Progenitor cell of endocrine pancreas (in vitro differentiated cells): ENCODE results near the gene COBL. TPM values are rescaled to one million over a fixed set of nuclear protein-coding genes. Genes with fewer than 3 reads are reported as not detected.

Experiments used
- DNase-seq: peaks from one replicate; pipeline ENCODE4 v3.0.0; 2021; ENCODE audit warnings: low spot score; ENCODE audit not compliant: unreplicated experiment
- H3K27ac Mint-ChIP-seq: 2 replicates; pipeline ENCODE4 v1.8.0; 2021; ENCODE audit warnings: mild to moderate bottlenecking, moderate library complexity, mixed read lengths
- H3K27me3 Mint-ChIP-seq: 2 replicates; pipeline ENCODE4 v1.8.0; 2021; ENCODE audit warnings: mixed read lengths
- H3K36me3 Mint-ChIP-seq: 2 replicates; pipeline ENCODE4 v1.8.0; 2022; ENCODE audit warnings: mixed read lengths; ENCODE audit not compliant: insufficient read depth
- H3K4me1 Mint-ChIP-seq: 2 replicates; pipeline ENCODE4 v1.8.0; 2021; ENCODE audit warnings: low read depth, mixed read lengths
- H3K4me3 Mint-ChIP-seq: 2 replicates; pipeline ENCODE4 v1.8.0; 2021; ENCODE audit warnings: low read depth, mild to moderate bottlenecking, moderate library complexity, mixed read lengths
- H3K9me3 Mint-ChIP-seq: 2 replicates; pipeline ENCODE4 v1.8.0; 2021; ENCODE audit warnings: low read depth, mixed read lengths
- CTCF ChIP-seq: fragments of 200-600 bp; sonication (generic); IDR thresholded peaks from one replicate; pipeline ENCODE4 v1.5.0; 2021; ENCODE audit warnings: antibody characterized with exemption, mild to moderate bottlenecking; ENCODE audit not compliant: unreplicated experiment
- total RNA-seq: library from RNA; stranded (reverse); gene quantifications from 2 replicates; pipeline ENCODE4 v1.2.1, GENCODE V29; 2021

The COBL gene
- total RNA-seq, 1 donor from 2014 or later = 21.3 TPM

- no peak for TF ChIP-seq CTCF
- no peak for DNase-seq
- Mint-ChIP-seq H3K27me3 (no peaks in the 10 kb centered on the region), H3K9me3 (no peaks in the 10 kb centered on the region), H3K4me3 (no peak overlapping the region), H3K27ac (no peak overlapping the region), H3K36me3 (no peaks in the 10 kb centered on the region), H3K4me1 (peaks cover 3% of the 10 kb centered on the region)
Observed at GRCh38 chr7:51084121-51084520, 232.5 kb downstream of the COBL start.

- no peaks in the 10 kb centered on the region for H3K4me1 Mint-ChIP-seq
- no peaks in the 10 kb centered on the region for H3K36me3 Mint-ChIP-seq
- no peak for DNase-seq
- H3K27me3 Mint-ChIP-seq = no peaks in the 10 kb centered on the region
- H3K9me3 Mint-ChIP-seq = no peaks in the 10 kb centered on the region
- no peak for TF ChIP-seq CTCF
- no peak overlapping the region for H3K27ac Mint-ChIP-seq
- no peak overlapping the region for H3K4me3 Mint-ChIP-seq
Observed at GRCh38 chr7:51082940-51083533, 233.6 kb downstream of the COBL start.

GRCh38 chr7:51082096-51082840 lies 234.3 kb downstream of the COBL start:
- no peaks in the 10 kb centered on the region for H3K9me3 Mint-ChIP-seq
- TF ChIP-seq CTCF = no peak
- H3K36me3 Mint-ChIP-seq = no peaks in the 10 kb centered on the region
- H3K27ac Mint-ChIP-seq = no peak overlapping the region
- H3K4me3 Mint-ChIP-seq = no peak overlapping the region
- H3K27me3 Mint-ChIP-seq = no peaks in the 10 kb centered on the region
- no peaks in the 10 kb centered on the region for H3K4me1 Mint-ChIP-seq
- no peak for DNase-seq

GRCh38 chr7:51081270-51081890 lies 235.2 kb downstream of the COBL start:
- Mint-ChIP-seq H3K27me3 (no peaks in the 10 kb centered on the region), H3K36me3 (no peaks in the 10 kb centered on the region), H3K27ac (no peak overlapping the region), H3K4me3 (no peak overlapping the region), H3K4me1 (no peaks in the 10 kb centered on the region), H3K9me3 (no peaks in the 10 kb centered on the region)
- no peak for DNase-seq
- TF ChIP-seq CTCF = no peak

- H3K36me3 Mint-ChIP-seq = no peaks in the 10 kb centered on the region
- no peaks in the 10 kb centered on the region for H3K9me3 Mint-ChIP-seq
- no peak for DNase-seq
- no peak overlapping the region for H3K27ac Mint-ChIP-seq
- H3K4me1 Mint-ChIP-seq = no peaks in the 10 kb centered on the region
- no peaks in the 10 kb centered on the region for H3K27me3 Mint-ChIP-seq
- no peak overlapping the region for H3K4me3 Mint-ChIP-seq
- no peak for TF ChIP-seq CTCF
Observed at GRCh38 chr7:51080622-51081269, 235.9 kb downstream of the COBL start.
